HG02885 (cell line): ENCODE data around the gene PLA2G2C.

ENCODE experiments used
- ATAC-seq: cut with Tn5 transposase; IDR thresholded peaks from one replicate; pipeline ENCODE4 v1.9.1; 2021; ENCODE audit warnings: mild to moderate bottlenecking; ENCODE audit not compliant: unreplicated experiment, poor library complexity

PLA2G2C gene

DNA sequence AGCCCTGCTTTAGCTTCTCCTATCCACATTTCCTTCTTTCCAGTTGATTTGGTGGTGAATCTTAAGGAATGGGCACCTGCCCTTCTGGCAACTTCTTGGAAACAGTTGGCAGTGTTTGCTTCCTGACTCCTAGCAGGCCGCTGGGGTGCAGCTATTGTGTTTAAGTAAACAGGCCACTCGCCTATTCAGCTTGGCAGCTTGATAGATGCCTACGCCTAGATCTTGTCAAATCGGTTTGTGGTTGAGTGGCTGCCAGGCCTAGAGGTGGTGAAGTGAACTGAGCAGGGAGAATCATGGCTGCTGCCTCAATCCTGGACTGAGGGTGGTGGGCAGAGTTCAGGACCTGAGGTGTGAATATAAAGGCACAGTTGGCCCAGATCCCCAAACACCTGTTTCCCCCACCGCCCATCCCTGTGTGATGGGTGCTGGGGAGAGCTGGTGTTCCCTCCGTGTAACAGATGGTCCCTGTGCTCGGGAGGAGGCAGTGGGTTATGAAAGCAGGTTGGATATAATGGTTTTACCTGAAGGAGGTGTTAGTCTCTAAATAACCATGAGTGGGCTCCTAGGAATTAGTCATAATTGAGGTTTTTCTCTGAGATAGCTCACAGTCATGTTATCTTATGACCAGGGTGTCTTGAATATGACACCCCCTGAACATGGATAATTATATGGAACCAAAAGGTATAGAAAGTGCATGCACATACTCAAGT is 940 bp upstream of the PLA2G2C start:
- ATAC-seq: no peak

DNA sequence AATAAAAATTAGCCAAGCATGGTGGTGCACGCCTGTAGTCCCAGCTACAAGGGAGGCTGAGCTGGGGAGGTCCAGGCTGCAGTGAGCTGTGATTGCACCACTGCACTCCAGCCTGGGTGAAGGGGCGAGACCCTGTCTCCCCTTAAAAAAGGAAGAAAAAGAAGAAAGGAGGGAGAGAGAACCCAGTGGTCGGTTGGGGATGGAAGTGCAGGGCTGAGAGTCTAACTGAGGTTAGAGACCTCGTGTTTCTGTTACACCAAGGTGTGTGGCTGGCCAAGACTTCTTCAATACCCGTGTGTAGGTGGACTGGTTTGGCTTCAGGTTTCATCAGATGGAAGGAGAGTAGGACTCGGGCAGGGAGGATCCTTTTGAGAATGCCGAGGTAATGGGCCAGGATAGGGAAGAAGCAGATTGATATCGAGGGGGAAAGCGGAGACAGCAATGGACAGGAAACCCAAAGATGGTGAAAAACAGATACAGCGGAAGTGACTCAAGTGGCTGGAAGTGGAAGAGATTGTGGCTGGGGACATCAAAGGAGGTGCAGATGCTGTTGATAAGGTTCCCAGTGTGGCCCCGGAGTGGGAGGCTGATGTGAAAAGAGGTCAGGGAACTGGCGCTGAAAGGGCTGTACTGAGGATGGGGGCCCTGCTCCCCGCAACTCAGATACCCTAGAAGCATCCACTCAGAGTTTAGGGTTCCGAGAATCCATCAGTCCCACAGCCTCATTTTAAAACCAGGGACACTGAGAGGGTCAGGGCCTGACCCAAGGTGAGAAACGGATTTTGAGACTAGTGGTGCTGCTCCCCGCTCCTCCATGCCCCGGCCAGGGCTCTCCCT is 1.1 kb downstream of the PLA2G2C start:
- no peak for ATAC-seq

DNA sequence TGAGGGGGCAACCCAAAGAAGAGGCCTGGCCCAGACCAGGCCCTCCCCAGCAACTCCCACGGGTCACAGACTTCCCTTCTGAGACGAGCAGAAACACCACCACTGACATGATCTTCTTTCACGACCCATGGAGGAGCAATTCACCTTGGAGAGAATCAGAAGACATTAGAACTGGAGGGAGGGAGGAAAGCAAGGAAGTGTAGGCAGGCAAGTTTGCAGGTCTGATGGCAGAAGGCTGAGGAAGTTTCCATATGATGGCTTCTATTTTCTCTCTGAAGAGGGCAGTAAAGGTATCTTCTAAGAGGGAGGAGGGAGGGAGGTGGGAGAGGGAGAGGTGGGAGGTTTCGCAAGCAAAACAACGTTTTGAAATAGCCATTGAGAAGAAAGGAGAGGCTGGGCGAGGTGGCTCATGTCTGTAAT is 1.8 kb downstream of the PLA2G2C start:
- no peak for ATAC-seq

DNA sequence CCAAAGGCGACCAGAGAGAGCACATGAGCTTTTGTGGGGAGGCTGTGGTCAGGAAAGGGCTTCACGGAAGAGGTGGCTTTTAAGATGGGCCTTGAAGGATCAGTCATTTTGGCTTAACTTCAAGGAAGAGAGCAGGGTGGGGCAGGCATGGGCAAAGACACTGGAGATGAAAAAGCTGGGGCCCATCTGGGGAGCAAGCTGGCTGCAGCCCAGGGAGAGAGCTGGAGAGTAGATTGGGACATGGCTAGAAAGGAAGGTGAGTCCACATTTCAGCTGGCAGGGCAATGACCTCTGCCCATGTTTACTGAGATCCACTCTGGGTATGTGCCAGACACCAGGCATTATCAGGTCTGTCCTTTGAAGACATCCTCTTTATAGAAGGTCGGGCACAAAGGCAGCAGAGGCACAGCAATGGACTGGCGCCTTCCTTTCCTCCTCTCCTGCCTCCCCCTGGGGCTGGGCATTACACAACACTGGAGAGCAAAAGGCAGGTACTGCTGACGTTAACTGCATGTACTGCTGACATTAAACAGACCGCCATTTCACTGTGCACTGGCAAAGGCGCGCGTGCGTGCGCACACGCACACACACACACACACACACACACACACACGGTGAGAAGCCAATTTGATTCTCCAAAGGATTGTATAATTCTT is 2.6 kb downstream of the PLA2G2C start:
- no peak for ATAC-seq

DNA sequence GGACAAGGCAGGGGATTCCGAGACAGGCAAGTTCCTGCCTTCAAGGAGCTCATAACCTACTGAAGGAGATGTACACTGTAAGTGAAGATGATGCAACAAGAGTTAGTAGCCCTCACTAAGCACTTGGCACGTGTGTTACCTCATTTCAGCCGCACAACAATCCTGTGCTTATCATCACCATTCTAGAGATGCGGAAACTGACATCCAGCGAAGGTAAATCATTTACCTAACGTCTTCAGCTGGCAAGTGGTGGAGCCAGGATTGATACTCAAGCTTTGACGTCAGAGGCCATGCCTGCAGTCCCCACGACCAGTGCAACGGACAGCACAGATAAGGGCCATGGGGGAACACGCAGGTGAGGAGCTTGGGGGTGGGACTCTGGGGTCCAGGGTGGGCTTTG is 3.3 kb downstream of the PLA2G2C start:
- ATAC-seq: no peak

DNA sequence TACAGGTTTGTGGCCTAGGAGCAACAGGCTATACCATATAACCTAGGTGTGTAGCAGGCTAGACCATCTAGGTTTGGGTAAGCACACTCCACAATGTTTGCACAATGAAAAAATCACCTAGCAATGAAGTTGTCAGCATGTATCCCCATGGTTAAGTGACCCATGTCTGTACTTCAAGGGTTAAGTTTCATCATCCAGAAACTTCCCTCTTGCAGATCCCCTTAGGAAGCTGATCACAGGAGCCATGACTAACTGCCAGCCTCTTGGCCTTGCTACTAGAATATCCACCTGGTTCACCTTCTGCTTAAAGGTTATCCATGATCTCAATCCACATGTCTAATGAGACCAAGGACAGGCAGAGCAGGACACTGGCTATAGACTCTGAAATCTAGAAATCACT is 3.9 kb downstream of the PLA2G2C start:
- ATAC-seq: no peak

DNA sequence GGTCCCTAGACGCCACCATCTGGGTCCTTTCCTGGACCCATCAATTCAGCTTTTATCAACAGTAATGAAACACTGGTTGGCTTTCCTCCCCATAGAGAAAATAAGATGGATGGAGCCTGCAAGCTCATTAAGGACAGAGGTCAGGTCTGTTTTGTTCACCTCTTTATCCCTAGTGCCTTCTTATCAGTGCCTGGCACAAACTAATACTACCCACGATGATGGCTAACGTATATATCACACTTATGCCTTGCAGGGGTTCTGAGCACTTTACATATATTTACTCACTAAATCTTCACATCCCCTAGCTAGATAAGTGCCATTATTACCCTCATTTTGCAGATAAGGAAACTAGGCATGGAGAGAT is 5.5 kb downstream of the PLA2G2C start:
- ATAC-seq: no peak

DNA sequence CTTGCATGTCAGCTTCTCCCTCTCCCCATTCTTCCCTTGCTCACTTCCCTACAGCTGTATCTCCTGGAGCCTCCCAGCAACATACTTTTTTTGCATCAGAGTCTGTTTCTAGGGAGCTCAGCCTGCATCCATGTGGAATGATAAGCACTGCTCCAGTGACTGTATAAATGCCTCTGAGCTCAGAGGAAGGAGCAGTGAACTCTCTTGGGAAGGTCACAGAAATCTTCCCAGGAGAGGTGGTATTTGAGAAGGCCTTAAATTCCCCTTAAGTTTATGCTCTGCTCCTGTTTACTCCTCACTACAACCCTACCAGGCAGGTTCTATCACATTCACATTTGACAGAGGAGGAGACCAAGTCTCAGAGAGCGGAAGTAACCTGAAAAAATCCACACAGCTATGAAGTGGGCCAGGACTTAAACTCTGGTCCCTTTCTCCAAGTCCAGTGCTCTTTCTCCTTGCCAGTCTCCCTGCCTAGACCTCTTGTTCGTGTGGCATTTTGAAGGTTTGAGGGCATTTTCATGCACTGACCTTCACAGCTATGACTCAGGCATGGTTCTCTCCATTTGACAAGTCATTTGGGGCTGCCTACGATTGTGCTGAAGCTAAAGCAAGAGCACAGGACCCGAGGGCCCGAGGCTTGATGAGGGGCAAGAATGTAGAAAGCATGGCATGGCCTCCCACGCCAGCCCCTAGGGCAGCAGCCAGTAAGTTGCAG is 6.0 kb downstream of the PLA2G2C start:
- no peak for ATAC-seq

DNA sequence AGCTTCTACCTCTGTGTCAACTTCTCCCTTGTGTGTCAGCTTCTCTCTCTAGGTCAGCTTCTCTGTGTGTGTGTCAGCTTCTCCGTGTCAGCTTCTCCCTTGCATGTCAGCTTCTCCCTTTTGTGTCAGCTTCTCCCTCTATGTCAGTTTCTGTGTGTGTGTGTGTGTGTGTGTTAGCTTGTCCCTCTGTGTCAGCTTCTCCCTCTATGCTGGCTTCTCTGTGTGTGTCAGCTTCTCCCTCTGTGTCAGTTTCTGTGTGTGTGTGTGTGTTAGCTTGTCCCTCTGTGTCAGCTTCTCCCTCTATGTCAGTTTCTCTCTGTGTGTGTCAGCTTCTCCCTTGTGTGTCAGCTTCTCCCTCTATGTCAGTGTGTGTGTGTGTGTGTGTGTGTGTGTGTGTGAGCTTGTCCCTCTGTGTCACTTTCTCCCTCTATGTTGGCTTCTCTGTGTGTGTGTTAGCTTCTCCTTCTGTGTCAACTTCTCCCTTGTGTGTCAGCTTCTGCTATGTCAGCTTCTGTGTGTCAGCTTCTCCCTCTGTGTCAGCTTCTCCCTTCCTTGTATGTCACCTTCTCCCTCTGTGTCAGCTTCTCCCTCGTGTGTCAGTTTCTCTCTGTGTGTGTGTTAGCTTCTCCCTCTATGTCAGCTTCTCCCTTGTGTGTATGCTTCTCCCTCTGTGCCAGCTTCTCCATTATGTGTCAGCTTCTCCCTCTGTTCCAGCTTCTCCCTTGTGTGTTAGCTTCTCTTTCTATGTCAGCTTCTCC is 6.8 kb downstream of the PLA2G2C start:
- no peak for ATAC-seq

DNA sequence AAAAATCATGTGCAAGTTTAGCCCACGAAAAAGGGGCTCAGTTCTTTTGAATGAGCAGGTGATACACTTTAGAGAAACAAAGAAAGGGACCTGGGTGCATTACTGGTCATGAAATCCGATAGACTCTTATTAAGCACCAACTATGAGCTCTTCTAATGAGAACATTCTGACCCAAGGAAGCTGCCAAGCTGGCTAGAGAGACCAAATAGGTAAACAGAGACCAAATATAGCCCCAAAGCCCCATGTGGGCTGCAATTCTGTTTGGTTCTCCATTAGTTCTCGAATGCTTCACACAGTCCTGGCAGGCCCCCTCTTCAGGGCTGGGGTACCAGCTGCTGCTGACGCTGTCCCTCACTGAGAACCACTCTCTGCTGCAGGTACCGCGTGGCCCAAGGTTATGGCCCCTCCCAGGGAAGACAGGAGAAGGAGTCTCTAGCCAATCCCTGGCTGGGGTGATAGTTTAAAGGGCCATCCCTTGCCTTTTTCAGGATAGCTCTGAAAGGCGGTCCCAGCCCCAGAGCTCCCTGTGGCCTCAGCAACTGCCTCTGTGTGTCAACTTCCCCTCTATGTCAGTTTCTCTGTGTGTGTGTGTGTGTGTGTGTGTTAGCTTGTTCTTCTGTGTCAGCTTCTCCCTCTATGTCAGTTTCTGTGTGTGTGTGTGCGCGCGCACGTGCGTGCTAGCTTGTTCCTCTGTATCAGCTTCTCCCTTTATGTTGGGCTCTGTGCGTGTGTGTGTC is 7.5 kb downstream of the PLA2G2C start:
- no peak for ATAC-seq

DNA sequence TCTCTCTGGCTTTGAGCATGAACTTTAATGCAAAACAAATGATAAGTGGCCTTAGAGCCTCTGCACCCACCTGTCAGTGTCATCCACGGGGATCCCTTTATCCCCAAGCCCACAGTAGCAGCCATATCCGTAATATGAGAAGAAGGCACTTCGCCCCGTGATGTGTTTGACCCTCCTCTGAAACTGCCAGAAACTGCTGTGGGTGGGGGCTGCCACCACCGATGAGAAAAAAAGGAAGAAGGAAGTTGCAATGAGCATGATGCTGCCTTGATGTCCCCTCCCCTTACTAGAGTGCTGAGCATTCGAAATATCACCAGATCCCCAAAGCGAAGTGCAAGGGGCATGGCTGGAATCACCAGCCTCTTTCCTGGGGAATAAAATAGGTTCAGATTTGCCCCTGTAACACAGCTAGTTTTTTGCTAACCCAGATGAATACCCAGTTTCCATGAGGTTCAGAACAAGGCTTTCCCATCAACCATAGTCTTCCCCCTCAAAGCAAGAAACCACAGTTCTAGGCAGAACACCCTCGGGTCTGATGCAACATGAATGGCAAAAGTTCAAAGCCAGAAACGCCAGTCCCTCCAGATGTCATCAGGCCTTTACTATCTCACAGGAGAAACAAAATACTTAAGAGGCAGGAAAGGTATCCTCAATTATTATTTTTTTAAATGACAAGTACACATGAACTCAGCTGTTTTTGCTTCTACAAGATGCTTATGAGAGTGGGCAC is 11.2 kb downstream of the PLA2G2C start:
- no peak for ATAC-seq

DNA sequence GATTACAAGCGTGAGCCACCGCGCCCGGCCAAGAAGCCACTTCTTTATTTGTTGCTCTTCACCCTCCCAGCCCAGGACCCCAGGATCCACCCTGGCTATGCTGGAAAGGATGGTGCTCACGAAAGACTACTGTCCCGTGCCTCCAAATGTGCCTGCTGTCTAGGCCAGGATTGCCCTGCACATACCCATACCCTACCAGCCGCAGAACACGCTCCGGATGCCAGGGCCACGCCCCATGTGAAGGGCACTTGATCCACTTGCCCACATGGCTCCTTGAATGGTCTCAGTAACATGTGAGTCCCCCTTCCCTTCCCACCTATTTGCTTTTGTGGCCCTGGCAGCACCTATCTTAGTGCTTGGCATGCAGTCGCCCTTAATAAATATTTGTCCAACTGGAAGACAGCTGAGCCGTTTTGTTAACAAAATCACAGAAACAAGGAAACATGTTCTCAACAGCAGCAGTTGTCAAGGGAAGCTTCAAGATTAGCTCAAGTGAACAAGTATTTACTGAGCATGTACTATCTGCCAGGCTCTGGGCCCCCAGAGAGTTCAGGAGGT is 14.2 kb downstream of the PLA2G2C start:
- ATAC-seq: no peak

DNA sequence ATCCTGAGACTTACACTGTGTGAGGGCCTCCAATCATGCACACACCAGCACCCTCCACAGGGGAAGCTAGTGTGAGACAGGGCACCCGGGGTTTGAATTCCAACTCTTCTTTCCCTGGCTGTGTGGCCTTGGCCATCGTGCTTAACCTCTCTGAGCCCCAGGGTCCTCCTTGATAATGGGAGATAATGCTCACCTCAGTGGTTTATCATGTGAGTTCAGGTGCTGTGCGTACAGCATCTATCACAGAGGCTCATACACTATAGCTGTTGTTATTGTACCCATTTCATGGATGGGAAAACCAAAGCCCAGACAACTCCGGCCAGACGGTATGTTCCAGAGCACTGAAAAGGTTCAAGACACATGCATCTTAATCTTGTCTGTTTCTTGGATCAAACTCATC is 16.4 kb downstream of the PLA2G2C start:
- no peak for ATAC-seq

DNA sequence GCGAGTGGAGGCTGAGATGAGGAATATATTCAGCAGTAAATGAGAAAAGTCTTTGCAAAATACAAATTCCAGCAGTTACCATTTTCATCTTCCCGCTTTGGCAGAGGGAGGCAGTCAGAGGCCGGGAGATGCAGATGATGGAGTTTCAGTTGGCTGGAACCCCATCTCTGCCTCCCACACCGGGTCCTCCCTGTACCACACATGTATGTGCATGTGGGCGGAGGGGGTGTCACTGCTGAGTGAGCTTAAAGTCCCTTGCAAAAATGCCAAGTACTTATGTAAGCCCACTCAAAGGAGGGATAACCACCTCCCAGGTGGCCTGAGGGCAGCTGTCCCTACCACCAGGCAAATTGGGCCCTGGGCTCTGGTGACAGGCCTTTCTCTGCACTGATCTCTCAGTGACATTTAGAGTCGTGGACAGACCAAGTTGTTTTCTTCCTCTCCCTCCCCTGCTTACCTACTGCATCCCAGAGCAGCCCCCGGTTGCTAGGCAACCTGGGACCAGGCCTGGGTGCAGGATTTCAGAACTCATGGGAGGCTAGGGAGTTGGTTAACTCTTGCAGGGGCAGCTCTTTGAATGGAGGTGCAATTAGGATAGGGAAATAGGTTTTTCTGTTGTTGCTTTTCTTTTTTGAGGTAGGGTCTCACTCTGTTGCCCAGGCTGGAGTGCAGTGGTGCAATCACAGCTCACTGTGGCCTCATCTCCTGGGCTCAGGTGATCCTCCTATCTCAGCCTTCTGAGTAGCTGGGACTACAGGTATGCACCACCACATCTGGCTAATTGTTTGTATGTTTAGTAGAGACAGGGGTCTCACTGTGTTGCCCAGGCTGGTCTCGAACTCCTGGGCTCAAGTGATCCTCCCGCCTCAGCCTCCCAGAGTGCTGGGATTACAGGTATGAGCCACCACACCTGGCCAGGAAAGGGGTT is 17.5 kb downstream of the PLA2G2C start:
- no peak for ATAC-seq

DNA sequence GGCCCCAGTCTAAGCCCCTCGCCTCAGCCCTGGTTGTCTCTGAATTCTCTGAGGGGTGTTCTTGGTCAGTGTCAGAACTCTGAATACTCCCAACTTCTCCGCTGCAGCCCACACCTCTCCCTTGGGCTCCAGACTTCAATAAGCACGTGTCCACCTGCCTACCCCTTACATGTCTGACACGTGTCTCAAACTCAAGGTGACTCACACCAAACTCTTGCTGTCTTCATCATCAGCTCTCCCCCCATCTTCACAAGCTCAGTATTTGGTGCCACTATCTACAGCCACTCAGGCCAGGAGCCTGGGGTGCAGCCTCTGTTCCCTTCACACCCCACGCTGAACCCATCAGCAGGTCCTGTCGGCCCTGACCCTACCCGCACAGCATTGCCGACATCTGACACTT is 19.2 kb downstream of the PLA2G2C start:
- ATAC-seq: no peak

DNA sequence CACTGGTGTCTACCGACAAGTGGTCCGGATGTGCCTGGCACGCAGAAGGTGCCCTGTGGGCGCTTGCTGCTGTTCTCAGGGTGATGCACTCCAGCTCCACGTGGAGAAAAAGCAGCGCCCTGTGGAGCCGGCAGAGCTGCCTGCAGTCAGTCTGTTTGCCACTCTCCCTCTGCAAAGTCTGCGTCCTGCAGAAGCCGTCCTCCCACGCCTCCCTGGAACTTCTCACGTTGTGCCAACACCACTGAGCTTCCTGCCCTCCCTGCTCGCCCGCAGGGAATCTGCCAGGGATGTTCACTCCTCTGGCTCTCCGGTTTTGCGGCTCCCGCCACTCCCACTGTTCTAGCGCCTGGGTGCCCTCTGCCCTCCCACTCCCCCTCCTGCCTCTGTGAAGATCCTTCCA is 20.3 kb downstream of the PLA2G2C start:
- ATAC-seq: no peak

DNA sequence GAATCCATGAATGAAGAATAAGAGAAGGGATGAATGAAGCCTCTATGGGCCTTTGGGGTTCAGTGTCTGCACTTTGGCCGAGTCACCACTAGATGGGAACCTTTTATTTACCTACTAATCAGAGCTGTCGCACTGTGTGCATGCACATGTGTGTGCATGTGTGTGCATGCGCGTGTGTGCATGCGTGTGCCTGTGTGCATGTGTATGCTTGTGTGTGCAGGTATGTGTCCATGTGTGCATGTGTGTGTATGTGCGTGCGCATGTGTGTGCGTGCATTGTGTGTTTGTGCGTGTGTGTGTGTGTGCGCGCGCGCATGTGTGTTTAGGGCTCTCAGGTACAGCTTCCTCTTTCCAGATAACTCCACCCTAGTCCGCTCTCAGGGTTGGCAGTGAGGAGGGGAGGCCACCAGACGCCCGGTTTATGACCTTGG is 20.8 kb downstream of the PLA2G2C start:
- ATAC-seq: no peak
